GM12873 (cell line): ENCODE results near the gene AAK1.

Experiments used
- CTCF ChIP-seq: IDR thresholded peaks from 2 replicates; pipeline ENCODE4 v1.5.1; 2012; ENCODE audit warnings: low read depth, mild to moderate bottlenecking, moderate library complexity, low read length, control low read depth; ENCODE audit not compliant: insufficient read depth; ENCODE audit errors: missing control alignments

Gene AAK1

DNA sequence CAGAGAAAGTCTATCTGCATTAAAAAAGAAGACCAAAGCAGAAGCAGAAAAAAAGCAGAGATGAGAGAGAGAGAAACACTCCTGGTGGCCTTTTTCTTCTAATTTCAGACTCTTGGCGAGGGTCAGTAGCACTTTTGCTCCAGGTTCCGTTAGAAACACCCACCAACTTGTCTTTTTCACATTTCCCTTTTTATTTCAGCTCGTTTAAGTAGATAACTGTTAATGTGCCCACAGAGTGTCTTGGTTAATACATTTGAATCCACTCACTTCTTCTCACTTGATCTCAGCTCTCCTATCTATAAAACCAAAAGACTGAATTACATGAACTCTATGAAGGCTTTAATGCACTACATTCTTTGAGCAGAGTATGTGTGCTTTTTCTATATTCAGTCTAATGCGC lies 63.1 kb downstream of the AAK1 start:
- no peak for TF ChIP-seq CTCF

- TF ChIP-seq CTCF = no peak
Observed at GRCh38 chr2:69579536-69579935, 64.0 kb downstream of the AAK1 start.

GRCh38 chr2:69578198-69578540 lies 65.4 kb downstream of the AAK1 start:
- no peak for TF ChIP-seq CTCF

- no peak for TF ChIP-seq CTCF
Observed at GRCh38 chr2:69577467-69578197, 65.9 kb downstream of the AAK1 start.

- no peak for TF ChIP-seq CTCF
Observed at GRCh38 chr2:69576880-69577279, 66.7 kb downstream of the AAK1 start.

GRCh38 chr2:69575926-69576325 lies 67.6 kb downstream of the AAK1 start:
- TF ChIP-seq CTCF = no peak

- no peak for TF ChIP-seq CTCF
Observed at GRCh38 chr2:69572641-69573040, 70.9 kb downstream of the AAK1 start.
